Suppressor macrophage (primary cell): ENCODE data around the gene TENM4.

Source experiments
- DNase-seq, 4 experiments: peaks; one replicate each; pipeline ENCODE4 v3.0.0-alpha.2; 2020 to 2022

TENM4 gene

GRCh38 chr11:79046366-79046765 is 394.5 kb downstream of the TENM4 start:
- no peak for DNase-seq

DNA sequence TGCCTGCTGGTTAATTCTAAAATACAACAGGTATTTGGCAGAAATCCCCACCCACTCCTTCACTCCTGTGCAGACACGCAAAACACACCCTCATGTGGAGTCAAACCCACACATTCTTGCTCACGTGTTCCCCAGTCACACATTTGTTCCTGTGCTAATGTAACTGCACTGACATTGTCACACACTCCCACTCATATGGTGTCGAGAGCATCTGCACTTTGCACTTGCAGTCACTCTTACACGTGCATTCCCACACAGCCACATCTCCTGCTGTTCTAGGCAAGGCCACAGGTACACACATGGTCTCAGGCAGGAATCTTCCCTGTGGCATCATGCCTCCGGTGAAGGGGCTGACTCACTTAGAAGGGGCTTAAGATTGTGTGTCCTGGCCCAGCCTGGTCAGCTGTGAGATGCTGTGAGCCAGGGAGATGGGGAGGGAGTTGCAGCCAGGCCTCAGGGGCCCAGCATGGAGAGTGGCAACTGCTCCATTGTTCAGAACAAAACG is 395.0 kb downstream of the TENM4 start:
- no peak for DNase-seq

- no peak for DNase-seq
These were observed 395.6 kb downstream of the TENM4 start for GRCh38 chr11:79045018-79045799.

GRCh38 chr11:79044201-79044600 is 396.6 kb downstream of the TENM4 start:
- no peak for DNase-seq

DNA sequence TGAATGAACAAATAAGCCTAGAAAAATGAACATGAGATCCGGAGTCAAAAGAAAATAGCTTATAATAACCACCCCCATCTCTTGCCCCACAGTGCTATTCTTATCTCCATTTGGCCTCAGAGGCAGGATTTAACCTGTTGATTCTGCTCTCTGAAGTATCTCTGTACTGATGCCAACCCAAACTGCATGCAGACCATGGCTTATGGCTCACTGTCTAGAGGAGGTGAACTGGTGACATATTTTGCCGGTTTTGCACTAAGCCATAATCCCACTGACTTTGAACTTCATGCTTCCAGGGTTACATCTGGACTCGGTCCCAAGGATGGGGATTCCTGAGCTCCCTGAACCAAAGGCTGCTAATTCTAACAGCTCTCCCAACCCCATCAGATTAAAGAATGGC is 397.1 kb downstream of the TENM4 start:
- no peak for DNase-seq

GRCh38 chr11:79042824-79043223 is 398.0 kb downstream of the TENM4 start:
- DNase-seq, result no peak

DNA sequence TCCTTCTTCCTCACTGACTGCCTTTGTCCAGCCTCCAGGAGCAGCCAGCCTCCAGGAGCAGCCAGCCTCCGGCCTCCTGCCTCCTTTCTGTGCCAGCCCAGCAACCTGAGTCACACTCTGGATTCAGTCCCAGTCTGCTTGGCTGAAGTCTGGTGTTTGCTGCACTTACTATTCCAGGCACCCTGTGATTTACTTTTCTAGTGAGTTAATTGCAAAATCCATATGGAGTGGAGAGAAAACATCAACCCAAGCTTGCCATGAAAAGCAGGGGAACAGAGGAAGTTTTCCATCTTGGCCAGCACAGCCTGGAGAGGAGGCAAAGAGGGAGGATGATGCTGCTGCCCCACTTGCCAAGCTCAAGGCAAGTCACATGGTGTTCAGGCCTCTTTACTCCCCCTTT is 400.5 kb downstream of the TENM4 start:
- no peak for DNase-seq

GRCh38 chr11:79039122-79039521 is 401.7 kb downstream of the TENM4 start:
- no peak for DNase-seq

DNA sequence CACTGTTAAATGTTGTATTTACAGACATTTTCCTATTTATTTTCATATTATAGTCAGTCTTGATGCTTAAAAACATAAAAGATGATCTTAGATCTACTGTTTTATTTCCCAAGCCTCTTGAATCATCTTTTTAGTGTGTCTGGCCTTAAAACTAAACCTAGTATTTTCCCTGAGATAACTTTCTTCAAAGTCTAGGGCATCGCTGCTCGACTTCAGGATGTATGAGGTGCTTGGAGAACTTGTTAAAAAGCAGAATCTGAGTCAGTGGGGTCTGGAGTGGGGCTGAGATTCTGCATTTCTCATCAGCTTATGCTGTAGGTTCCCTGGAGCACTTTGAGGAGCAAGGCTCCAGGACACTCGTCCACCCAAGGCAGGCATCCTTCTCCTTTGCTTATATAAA is 404.9 kb downstream of the TENM4 start:
- no peak for DNase-seq

- no peak for DNase-seq
These were observed 407.0 kb downstream of the TENM4 start for GRCh38 chr11:79033833-79034232.

DNA sequence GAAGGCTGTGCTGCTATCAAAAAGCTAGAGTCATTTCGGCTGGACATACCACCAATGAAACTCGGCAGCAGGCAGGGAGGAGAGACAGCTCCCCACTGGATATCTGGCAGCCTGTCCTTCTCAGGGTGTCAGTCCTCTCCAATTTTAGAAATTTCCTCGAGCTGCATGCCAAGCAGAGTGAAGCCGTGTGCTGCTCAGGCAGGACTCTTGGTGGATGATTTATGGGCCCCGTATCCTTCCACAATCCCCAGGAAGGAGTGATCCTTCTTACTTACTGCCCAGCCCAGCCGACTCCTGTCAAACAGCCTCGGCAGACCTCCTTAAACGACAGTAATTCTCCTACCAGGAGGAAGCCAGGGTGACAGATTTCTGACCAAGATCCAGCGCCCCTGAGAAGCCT is 410.4 kb downstream of the TENM4 start:
- DNase-seq, result no peak

DNA sequence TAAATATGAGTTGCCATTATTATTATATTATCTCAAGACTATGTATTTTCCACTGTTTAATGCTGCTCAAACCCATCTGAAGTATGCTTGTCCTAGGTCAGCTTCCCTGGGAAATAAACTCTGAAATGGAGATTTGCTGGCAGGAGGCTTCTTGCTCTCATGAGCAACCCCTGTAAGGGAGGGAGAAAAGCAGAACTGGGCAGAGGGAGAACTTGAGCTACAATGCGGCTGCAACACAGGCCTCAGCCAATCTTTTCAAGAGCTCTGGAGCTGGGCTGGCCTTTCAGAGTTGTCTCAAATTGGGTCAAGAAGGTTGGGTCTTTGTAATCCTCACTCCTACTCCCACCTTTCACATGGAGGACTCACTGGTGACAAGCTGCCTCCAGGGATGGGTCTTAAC is 412.6 kb downstream of the TENM4 start:
- peak; percentile 20 to 64 (median 46) for DNase-seq

DNA sequence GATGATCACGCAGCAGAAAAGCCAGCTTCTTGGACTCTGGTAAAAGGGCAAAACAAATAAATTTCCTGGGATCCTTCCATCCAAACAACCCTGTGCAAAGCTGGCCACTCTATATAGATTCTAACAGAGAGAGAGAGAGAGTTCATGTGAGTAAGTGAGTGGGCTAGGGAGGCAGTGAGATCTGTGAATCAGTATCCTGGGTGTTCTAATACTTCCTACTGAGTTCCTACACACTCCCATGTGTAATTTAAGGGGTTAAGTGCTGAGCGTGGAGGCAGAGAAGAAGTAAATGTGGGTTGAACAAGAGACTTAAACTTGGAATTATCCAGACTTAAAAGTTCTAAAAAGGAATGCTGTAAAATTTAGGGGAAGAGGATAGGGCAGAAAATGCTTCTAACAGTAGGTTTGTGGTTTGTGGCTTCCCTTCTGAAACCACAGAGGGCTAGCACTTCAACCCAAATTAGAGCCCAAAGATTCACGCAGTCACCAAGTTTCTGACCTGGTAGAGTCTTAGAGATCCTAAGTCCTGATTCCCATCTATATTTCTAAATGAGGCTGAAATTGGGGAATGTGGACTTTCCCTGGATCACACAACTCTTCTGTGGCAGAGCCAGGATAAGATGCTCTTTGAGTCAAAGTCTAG is 413.9 kb downstream of the TENM4 start:
- peak; percentile 8 to 57 (median 28) for DNase-seq

DNA sequence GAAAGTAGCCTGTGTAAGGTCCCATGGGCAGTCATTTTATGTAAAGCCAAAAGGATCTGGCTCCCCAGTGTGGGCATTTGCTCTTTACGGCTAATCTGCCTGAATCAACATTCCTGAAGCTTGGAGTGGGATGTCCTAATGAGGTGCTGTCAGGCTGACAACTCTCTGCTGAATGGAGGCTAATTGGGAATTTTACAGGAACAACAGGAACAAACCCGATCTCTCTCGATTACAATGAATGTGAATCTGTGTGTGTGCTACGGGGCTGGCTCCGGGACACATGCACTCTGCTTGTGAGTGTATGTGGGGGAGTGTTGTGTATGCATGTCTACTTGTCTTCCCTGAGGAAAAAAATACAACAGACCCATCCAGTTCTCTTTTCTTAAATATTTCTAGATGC is 415.2 kb downstream of the TENM4 start:
- DNase-seq, result no peak

- no peak for DNase-seq
These were observed 415.7 kb downstream of the TENM4 start for GRCh38 chr11:79025097-79025496.

GRCh38 chr11:79022265-79022664 is 418.6 kb downstream of the TENM4 start:
- DNase-seq, result no peak

GRCh38 chr11:79021601-79022000 is 419.2 kb downstream of the TENM4 start:
- no peak for DNase-seq

- DNase-seq, result no peak
These were observed 420.9 kb downstream of the TENM4 start for GRCh38 chr11:79019975-79020374.

- DNase-seq, result no peak
These were observed 421.6 kb downstream of the TENM4 start for GRCh38 chr11:79019277-79019676.

- DNase-seq, result no peak
These were observed 422.4 kb downstream of the TENM4 start for GRCh38 chr11:79018371-79018849.

DNA sequence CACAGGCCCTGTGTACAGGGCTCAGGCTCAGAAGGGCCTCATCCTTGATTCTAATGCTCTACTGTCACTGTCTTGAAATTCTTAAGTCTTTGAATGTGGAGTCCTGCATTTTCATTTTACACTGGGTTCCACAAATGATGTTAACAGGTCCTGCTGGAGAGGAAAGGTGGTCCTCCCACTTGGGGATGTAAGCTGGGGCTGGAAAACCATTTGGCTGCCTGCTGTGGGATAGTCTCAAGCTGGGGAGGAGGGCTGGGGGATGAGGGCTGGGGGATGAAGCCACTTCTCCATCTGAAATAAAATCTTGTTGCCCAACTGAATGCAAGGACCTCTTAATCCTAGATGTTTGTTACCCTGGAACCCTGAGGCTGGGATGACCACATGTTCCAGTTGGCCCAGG is 423.0 kb downstream of the TENM4 start:
- no peak for DNase-seq

DNA sequence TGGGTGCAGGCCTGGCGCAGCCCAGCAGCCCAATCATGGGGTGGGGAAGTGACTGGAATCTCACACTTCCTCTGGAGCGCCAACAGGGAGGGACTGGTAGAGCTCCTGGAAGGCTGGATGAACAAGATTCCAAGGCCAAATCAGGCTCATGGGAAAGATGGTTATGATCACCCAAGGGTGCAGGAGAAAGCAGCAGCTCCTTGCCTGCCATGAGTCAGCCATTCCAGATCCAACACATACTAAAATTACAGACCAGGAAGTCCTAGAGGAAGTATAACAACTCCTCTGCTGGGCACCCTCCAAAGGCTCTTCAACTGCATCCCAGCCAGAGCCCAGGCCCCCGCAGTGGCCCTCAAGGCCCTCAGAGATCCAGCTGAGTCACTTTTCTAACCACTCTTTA is 427.3 kb downstream of the TENM4 start:
- DNase-seq, result peak in 1 of 4 experiments; percentile 10

DNA sequence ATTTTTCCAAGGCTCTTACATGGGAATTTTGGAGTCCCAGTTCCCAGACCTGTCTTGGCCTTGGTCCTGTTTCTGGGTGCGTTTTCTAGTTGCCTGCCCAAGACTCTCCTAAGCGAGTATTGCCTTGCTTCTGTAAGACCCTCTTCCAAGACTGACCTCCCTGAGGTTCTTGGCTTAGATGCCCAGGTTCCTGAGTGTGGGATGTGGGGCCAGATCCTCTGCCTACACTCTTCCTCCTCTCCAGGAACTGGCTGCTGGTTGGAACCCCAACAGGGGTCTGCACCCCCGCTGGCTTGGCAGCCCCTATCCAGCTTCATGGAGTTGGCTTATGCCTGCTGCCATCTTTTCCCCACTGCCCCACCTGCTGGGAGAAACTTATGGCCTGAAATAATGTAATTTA is 429.5 kb downstream of the TENM4 start:
- no peak for DNase-seq

DNA sequence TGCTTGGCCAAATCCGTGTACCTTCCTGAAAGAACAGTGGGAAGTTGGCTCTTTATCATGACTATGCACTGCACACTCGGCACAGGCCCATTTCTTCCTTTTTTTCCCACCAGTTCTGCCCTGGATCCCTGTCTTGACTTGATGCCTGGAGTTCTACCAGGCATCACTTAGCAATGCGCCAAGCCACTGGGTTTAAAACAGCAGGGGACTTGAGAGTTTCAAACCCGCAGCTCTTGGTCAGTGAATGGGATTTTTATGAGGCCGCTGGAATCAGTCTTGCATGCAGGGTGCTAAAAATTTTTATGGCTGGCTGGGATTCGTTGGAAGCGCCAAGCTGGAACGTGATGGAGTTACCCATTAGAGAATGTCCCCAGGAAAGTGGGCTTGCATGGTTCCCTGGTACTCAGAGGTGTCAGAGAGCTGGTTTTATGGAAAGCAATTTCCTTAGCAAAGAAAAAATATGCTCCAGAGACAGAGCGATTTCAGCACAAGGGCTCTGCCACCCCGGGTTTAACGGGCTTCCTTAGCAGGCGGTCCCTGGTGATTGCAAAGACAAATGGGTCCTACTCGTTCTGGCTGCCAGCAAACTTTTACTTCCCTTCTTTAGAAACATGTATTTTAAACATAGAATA is 432.9 kb downstream of the TENM4 start:
- no peak for DNase-seq
